GM19455 (cell line): ENCODE measurements around the gene KAT7.

Experiments used
- ATAC-seq: cut with Tn5 transposase; IDR thresholded peaks from one replicate; pipeline ENCODE4 v1.9.1; 2021; ENCODE audit not compliant: unreplicated experiment

KAT7 gene

DNA sequence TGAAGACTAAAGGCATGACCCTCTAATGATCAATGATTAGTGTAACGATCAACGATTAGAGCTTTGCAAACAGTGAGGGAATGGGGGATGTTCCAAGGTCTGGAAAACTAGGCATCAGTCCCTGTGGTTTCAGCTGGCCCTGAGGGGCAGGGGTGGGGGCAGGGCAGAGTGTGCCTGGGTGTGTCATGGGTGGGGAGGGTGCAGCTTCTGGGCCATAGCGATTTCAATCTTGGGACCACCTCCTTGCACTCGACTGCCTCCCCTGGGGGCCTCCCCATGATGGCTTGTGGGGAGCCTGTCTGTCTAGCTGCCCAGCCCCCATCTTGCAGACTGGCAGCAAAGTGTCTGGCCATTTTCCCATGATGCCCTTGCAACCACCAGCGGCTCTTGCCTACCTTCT lies 51.0 kb downstream of the KAT7 start:
- no peak for ATAC-seq

DNA sequence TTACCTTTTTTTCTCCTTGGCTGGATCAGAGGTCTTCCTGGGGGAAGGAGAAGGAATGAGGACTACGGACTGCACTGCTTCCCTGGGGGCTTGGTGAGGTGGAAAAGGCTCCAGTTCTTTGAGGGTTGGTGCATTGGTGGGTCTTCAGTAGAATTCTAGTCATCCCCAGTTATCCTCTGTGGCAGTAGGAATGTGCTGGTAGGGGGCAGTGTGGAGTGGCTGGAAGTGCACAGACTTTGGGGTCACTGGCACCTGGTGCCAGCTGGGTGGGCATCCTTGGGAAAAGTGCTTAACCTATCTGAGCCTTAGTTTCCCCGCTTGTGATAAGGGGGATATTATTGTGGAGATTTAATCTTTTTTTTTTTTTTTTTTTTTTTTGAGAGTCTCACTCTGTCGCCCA lies 53.1 kb downstream of the KAT7 start:
- ATAC-seq, result no peak

DNA sequence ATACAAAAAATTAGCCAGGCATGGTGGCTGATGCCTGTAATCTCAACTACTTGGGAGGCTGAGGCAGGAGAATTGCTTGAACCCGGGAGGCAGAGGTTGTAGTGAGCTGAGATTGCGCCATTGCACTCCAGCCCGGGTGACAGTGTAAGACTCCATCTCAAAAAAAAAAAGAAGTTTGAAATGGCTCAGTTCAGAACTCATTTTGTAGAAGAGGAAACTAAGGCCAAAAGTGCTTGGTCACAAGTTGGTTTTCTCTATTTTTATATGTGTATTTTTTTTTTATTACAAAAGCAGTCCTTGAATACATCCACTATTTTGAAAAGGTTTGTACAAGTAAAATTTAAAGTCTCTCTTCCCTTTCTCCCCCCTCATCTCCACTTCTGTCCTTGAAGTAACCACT lies 53.9 kb downstream of the KAT7 start:
- no peak for ATAC-seq

DNA sequence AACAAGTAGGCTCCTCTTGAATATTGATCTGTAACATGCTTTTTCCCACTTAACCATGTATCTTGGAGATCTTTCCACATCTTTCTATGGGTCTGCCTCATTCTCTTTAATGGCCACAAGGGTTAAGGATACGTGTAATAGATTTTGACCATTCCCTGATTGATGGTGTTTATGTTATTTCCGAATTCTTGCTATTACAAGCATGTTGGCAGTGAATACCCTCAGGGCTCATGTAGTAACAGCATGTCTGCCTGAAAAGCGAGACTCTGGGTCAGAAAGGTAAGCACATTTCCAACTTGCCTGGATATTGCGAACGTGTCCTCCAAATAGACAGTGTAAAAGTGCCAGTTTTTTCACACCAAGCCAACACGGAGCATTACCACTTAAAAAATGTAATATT lies 54.4 kb downstream of the KAT7 start:
- no peak for ATAC-seq

DNA sequence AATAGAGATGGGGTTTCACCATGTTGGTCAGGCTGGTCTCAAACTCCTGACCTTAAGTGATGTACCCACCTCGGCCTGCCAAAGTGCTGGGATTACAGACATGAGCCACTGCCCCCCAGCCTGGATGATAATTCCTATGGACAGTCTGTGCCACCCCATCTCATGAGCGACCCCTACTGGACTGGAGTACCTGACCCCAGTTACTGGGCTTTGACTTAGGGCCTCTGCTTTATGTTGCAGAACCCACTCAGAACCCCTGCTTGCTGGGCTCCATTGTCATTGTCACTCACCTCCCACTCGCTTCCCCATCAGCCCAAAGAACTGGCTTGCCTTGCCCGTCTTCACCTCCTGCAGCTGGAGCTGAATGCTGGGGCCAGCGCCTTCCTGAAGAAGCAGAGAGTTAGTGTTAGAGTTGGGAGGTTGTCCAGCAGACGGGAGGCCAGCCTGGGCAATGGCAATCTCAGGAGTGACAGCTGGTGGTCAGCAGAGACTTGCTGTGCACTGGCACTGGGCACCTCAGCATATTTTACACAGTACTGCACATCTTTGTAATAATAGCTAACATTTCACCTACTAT lies 55.4 kb downstream of the KAT7 start:
- ATAC-seq, result no peak

DNA sequence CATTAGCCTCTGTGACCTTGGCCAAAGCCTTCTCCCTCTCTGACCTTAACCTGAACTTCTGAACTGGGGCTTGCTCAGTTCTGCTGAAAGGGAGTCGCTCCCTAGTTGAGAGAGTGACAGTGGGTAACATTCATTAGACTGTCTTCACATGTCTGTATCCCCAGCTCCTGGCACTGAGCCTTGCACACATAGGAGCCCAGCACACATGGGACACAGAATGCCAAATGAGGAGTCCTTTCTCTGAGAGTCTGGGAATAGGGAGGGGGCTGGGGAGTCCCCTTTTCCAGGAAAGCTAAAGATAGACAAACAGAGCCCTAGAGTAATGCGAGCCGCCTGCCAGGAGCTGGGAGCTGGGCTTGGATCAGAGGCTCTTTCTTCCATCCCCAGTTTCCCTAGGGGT lies 56.8 kb downstream of the KAT7 start:
- ATAC-seq, result no peak

DNA sequence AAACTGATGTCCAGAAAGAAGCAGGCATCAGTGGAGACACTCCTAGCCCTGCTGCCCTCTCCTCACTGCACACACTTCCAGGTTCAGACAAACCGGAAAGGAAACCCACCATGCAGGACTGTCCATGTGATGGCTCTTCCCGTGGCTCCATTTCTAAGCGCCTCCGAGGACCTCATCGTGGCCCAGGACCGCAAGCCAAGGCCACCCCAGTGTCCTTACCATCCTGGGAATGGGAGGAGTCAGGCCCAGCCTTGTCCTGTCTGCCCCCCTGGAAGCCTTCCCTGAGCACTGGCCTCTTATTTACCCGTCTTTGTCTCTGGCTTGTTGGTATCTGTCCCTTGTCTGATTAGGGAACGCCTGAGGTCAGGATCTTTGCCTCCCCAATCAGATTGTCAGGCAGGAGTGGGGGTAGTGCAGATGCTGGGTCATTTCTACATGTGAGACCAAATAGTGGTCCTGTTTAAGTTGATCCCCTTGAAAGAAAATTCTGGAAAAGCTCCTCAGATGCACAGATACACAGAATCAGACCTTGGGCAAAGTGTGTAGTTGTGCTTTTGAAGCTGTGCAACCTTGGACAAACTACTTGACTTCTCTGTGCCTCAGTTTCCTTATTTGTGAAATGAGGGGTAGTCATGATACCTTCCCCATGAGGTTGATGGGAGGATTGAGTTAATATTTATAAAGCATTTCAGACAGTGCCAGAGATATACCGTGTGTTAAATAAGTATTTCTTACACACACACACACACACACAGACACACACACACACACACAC lies 58.6 kb downstream of the KAT7 start:
- ATAC-seq, result no peak

DNA sequence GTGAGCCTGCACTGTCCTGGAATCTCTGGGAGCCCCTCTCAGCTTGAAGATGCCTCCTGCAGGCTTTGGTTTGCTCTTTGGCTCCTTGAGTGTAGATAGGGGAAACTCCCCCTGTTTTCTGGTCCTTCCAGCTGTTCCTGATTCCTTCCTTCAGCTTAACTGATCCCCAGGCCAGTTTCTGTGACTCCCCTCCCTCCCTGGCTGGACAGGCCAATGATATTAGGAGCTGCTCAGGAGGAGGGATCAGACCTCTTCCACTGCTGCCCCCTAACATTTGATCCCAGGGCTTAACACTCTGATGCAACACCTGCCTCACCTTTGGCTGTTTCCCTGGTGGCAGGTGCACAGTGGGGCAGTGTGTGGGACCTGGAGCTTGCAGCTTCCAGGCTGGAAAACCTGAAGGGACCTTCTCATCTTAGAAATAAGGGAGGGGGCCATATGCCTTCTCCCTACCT lies 59.6 kb downstream of the KAT7 start, which contains the start of gene TAC4:
TSS of gene TAC4 (minus strand) at position 51 of the 455 bp plus-strand sequence. CDS start 52 bp downstream, outside the sequence.
- no peak for ATAC-seq

DNA sequence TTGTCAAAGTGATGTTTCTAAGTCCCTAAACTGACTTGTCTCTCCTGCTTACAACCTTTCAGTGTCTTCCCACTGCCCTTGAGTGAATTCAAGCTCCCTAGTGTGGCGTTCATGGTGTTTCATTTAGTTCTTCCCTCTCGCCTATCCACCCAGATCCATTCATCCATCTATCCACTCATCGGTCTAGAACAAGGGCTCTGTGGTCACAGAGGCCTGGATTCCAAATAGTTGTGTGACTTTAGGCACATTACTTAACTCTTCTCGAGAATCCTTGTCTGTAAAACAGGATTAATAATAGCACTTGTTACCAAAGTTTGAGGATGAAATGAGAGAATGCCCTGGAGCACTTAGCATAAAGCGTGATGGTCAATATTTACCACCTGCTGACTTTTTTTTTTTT lies 60.3 kb downstream of the KAT7 start:
- no peak for ATAC-seq

DNA sequence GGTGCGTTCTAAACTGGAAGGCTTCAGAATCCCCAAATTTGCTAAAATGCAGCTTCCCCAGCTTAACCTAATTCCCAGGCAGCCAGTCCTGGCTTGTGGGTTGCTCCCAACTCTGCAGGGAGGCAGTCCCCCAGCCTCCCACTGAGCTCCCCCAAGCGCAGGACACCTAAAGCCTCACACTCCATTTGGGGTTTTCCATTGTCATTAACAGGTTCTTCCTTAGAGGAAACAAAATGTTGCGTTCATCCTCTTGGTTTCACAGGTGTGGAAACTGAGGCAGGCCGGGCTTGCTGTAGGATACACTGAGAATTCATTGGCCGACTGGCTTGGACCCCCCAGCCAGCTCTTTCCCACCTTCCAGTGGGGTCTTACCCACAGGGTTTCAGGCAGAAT lies 61.7 kb downstream of the KAT7 start:
- no peak for ATAC-seq

DNA sequence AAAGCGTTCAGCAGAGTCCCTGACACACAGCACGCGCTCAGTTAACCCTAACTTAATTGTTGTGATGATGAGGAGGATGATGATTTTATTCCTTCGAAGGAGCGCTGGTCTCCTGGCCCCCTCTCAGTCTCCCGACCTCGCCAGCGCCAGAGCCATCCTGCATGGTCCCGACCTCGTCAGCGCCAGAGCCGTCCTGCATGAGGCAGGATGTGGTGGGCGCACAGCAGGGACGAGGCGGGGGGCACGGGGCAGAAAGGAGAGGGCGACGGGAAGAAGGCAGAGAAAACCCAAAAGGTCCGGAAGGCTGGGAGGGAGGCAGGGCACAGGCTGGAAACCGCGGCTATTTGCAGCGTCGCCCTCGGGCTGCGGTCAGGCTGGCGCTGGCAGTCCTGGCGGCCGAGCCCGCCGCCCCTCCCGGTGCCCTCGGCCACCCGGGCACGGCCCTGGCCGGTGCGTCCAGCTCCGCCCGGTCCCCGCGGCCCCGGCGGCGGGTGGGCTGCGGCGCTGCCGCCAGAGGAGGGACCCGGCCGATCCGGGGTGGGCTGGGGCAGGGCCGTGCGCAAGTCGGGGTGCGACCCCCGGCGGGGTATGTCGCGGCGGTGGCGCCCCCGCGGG lies 62.4 kb downstream of the KAT7 start:
- ATAC-seq, result no peak

DNA sequence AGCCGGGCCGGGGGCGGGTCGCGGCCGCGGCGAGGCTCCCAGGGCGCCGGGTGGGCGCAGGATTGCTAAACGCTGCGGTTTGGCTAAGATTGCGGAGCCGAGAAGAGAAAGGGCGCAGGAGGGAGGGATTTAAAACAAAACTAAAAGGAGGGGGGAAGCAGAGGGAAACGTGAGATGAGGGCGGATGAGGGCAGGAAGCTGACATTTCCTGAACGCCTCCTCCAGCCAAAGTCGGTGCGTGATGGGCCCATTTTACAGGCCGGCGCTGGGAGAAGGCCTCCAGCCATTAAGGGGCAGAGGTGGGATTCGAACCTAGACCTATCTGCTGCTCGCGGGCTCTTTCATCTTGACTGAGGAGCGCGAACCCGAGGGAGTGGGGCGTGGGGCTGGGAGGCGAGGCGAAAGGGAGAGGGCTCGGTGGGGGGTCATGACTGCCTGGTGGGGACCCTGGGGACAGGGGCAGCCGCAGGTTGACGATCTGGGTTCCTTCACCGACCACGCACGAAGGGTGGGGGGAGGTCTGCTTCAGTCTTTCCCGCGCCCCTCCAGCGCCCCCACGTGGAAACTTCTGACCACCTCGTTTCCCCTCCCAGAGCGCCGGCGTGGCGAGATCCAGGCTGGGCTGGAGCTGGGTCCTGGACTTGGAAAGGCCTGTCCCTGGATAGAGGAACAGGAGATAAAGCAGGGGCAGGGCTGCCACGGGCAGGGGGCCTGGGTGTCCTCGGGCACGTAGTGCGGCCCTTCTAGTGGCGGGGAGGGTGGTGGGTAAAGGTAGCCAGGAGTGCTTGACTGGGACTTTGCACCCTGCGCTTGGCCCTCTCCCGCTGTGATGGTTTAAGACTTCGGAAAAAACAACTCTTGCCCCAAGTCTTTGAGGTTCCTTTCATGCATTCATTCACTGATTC lies 63.2 kb downstream of the KAT7 start:
- no peak for ATAC-seq

DNA sequence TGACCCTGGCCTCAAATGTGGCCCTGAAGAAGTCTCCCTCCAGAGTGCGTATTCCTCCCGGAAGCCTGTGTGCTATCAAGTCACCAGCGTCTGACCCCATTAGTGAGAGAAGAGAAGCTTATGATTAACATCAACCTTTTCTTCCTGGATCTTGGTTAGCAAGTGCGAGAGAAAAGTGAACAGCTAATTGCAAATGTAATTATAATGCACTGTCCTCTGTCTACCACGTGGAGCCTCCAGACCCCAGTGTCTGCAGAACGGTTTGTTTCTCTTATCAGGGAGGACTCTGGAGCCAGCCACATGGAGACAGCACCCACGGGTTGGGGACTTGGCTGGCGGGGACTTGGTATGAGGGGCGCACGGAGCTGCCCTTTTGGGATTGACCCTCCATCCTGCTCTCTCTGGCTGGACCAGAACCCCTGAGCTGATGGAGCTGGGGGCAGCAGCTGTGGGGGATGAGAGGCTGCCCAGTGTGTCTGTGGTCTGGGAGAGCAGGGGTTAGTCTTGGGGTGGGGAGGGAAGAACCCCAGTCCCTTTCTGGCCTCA lies 65.1 kb downstream of the KAT7 start:
- no peak for ATAC-seq

DNA sequence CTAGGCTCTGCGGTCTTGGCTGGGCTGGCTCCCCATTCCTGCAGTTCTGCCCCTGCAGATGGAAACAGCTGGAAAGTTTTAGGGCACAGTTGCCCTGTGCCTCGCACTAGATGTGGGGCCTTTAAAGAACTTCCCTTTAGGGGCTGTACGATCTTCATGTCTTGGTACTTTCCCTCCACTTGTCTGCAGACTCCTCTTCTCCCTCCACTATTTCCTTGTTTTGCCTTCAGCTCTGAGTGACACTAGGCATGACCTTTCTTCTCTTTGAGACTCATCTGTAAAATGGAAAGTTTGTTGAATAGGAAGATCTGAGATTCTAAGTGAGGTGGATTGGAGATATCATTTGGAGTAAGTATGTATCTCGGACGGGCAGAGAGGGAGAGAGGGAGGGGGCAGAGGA lies 65.6 kb downstream of the KAT7 start:
- ATAC-seq, result no peak

DNA sequence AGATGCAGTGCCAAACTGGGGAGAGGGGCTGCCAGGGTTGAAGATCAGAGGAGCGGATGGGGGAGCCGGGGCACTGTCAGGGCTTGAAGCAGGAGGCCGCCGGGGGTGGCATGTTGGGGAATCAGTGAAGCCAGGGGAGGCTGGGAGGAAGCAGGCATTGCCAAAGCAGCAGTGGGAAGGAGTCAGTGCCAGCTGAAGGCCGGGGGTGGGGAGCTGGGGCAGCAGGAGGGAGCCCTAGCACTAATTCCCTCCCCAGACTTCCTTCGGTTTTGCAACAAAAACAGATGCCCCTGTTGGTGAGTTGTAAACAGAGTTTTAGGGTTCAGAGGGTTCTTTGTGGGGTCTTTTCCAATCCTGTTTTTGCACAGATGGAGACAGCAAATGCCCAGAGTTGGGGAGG lies 70.3 kb downstream of the KAT7 start:
- ATAC-seq, result no peak

DNA sequence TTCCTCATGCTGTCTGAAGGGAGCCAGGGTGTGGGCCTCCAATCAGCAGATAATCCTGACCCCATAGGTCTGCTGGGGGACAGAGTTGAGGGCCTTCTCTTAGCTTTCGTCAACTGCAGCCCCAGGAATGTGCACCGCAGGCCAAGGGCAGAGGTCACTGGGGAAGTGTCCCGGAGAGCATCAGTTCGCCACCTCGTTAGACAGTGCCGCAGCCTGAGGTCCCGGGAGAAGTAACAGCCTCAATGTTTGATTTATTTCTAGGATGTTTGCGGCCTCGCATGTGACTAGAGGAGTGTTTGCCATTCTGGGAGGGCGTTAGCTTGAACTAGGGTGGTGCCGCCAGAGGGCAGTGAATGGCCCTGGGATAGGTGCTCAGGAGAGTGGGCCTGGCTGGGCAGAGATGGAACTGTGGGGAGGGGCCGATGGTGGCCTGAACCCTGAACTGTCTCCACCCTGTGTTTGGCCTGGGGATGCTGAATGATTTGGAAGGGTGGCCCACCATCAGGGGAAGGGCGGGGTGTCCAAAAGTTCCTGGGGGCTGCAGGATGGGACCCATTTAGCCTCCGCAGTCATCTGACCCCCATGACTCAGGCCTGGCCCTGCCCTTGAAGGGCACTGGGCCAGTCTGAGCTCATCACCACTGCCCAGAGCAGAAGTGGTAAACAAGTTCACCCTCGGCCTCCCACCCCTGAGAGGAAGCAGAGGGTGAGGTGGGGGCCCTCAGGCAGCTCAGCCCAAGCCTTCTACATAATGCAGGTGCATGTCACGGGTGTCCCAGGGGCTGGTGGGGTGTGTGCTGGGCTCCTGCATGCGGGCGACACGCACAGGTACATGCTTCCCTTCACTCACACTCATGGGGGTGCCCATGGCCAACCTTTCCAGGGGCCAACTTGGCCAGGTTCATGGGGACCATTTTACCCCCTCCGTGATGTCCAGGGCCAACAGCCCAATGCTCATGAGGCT lies 71.8 kb downstream of the KAT7 start:
- no peak for ATAC-seq

DNA sequence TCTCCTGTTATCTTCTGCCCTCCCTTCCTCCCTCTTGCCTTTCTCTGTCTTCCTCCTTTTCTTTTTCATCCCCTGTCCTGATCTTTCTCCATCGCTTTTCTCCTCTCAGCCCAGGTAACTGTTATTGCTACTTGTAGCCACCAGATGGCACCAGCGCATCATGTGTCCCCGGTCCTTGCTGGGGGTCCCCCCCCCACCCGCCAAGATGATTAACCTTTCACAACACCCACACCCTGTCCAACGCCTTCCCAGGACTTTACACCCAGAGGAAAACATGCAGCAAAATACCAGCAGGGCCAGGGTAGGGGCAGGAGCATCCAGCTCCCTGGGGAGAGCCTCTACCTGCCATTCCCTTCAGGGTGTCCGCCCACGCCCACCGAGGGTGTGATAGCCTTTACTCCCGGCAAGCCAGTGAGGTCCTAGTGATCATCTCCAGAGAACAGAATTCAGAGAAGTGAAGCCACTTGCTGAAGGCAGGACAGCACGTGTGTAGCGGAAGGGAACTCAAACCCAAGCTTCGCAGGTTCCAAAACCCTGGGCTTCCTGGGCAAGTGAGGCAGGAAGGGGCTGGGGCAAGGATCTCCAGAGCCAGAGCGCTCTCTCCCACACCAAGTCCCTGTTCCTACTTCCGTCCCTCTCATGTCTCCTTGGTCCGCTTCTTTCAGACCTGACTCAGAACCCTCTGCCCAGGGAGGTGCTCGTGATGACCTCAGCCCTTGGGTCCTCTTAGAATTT lies 72.8 kb downstream of the KAT7 start:
- ATAC-seq, result no peak

DNA sequence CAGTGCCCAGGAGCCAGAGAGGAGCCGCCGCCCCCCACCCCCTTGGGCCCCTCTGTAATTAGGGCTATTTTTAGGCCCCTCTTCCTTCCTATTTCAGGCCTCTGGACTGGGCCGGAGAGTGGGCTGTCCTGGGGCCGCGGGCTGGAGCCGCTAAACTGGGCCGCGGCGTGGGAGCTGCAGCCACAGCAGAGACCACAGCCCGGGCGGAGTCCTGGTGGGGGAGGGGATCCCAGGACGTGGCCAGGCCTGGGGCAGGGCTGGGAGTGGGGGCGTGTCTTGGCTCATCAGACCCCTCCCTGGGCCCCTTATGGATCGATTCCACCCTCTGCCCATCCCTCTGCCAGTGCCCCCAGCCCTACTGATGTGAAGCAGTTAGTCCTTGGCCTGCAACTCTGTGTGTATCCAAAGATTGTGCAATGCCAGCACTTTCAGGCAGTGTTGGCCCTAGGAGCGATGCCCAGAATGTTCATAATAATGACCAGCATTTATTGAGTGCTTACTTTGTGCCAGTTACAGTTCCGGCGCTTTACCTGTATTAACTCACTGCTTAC lies 74.4 kb downstream of the KAT7 start:
- no peak for ATAC-seq

DNA sequence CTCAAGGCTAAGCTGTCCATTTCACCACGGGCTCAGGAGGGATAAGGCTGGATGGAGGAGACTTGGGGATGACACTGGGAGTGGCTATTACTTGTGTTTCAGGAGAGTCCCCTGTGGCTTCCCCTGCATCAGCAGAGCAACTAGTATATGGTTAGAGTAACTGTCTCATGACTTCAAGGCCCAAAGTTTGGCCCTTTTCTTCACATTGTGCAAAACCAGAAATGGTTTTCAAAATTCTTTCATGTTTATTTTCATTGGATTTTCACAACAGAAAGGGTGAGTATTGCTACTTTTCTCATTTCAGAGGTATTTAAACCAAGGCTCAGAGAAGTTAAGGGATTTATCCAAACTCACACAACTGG lies 77.5 kb downstream of the KAT7 start:
- no peak for ATAC-seq
